Endothelial cell of umbilical vein (primary cell): Measurements from ENCODE around the gene MSI1.

Experiments
- CTCF ChIP-seq, 2 donors: IDR thresholded peaks; 1 replicate in 1 of 2; 2 replicates in 1 of 2; pipeline ENCODE4 v1.5.1; 2011; ENCODE audit warnings: low read length in 2 of 2, mild to moderate bottlenecking in 2 of 2, moderate library complexity in 2 of 2, control low read depth in 1 of 2, inconsistent platforms in 1 of 2, low read depth in 1 of 2; ENCODE audit not compliant: insufficient read depth in 1 of 2; ENCODE audit errors: extremely low read depth in 1 of 2
- EZH2 ChIP-seq: IDR thresholded peaks from 2 replicates; pipeline ENCODE4 v1.6.1; 2012; ENCODE audit warnings: borderline replicate concordance, low read depth, mild to moderate bottlenecking, moderate library complexity, low read length, inconsistent platforms; ENCODE audit not compliant: severe bottlenecking
- FOS ChIP-seq: IDR thresholded peaks from 2 replicates; pipeline ENCODE4 v1.6.1; 2011; ENCODE audit warnings: mild to moderate bottlenecking, low read length, moderate library complexity, borderline replicate concordance; ENCODE audit not compliant: insufficient read depth
- MAX ChIP-seq: IDR thresholded peaks from 2 replicates; pipeline ENCODE4 v1.6.1; 2011; ENCODE audit not compliant: insufficient read depth, insufficient read length
- MYC ChIP-seq: IDR thresholded peaks from one replicate; pipeline ENCODE4 v1.6.1; 2011; ENCODE audit warnings: mild to moderate bottlenecking, low read depth, low read length
- POLR2A ChIP-seq: IDR thresholded peaks from 2 replicates; pipeline ENCODE4 v1.6.1; 2012; ENCODE audit warnings: low read depth, mild to moderate bottlenecking, control low read depth, low read length
- POLR2AphosphoS5 ChIP-seq: IDR thresholded peaks from 2 replicates; pipeline ENCODE4 v1.6.1; 2012; ENCODE audit warnings: low read depth, mild to moderate bottlenecking, control low read depth, low read length, moderate library complexity; ENCODE audit not compliant: insufficient read depth

- no peak for TF ChIP-seq CTCF (IDR thresholded peaks at IDR 0.05; ENCODE audit: extremely low read depth in 1 of 2, insufficient read depth in 1 of 2, low read depth in 1 of 2, low read length in 2 of 2)
- no peak for TF ChIP-seq POLR2AphosphoS5
- TF ChIP-seq POLR2A: no peak
- TF ChIP-seq EZH2: no peak
- TF ChIP-seq MYC: no peak
- TF ChIP-seq FOS: no peak
- no peak for TF ChIP-seq MAX
Measured at GRCh38 chr12:120352117-120352516, 16.8 kb downstream of the MSI1 start.
